HG03175 (cell line): ENCODE measurements around the gene CCDC51.
"Not testable (repeated sequence)": the region's sequence is repeated elsewhere in the genome, so short reads cannot be mapped to it uniquely, and the experiment has no call there.

Source experiments
- ATAC-seq: cut with Tn5 transposase; IDR thresholded peaks from one replicate; pipeline ENCODE4 v1.9.1; 2021; ENCODE audit warnings: mild to moderate bottlenecking, moderate library complexity; ENCODE audit not compliant: unreplicated experiment

The CCDC51 gene

GRCh38 chr3:48466386-48467109 is 26.6 kb upstream of the CCDC51 start:
- ATAC-seq, result peak; percentile 23

- ATAC-seq, result peak; percentile 87
Observed at GRCh38 chr3:48465531-48466378, 25.8 kb upstream of the CCDC51 start.

GRCh38 chr3:48465237-48465530 is 25.3 kb upstream of the CCDC51 start:
- ATAC-seq, result no peak

GRCh38 chr3:48464713-48465221 is 24.8 kb upstream of the CCDC51 start:
- no peak for ATAC-seq

- no peak for ATAC-seq
Observed at GRCh38 chr3:48463703-48464102, 23.8 kb upstream of the CCDC51 start.

GRCh38 chr3:48461767-48462166 is 21.8 kb upstream of the CCDC51 start:
- not testable (repeated sequence) for ATAC-seq

GRCh38 chr3:48460517-48460902 is 20.6 kb upstream of the CCDC51 start:
- no peak for ATAC-seq

GRCh38 chr3:48459773-48460516 is 20.0 kb upstream of the CCDC51 start:
- ATAC-seq, result no peak

GRCh38 chr3:48459331-48459730 is 19.4 kb upstream of the CCDC51 start:
- no peak for ATAC-seq

GRCh38 chr3:48456456-48456855 is 16.5 kb upstream of the CCDC51 start:
- no peak for ATAC-seq

- no peak for ATAC-seq
Observed at GRCh38 chr3:48451270-48451669, 11.4 kb upstream of the CCDC51 start.

- ATAC-seq, result peak; percentile 94
Observed at GRCh38 chr3:48446425-48447193, 6.7 kb upstream of the CCDC51 start, which contains the start of gene ATRIP. Gene ATRIP (plus strand): TSS chr3:48446737. CDS start chr3:48446846, 109 bp downstream.

- ATAC-seq, result no peak
Observed at GRCh38 chr3:48446043-48446424, 6.1 kb upstream of the CCDC51 start.

GRCh38 chr3:48445277-48445882 is 5.5 kb upstream of the CCDC51 start:
- no peak for ATAC-seq

GRCh38 chr3:48441940-48442339 is 2.0 kb upstream of the CCDC51 start:
- no peak for ATAC-seq

GRCh38 chr3:48440590-48440958 is 655 bp upstream of the CCDC51 start:
- no peak for ATAC-seq

GRCh38 chr3:48437812-48438211 is 2.1 kb downstream of the CCDC51 start:
- no peak for ATAC-seq

GRCh38 chr3:48436855-48437254 is 3.1 kb downstream of the CCDC51 start:
- no peak for ATAC-seq

GRCh38 chr3:48436477-48436787 is 3.5 kb downstream of the CCDC51 start:
- ATAC-seq, result no peak

- ATAC-seq, result no peak
Observed at GRCh38 chr3:48435774-48436476, 4.0 kb downstream of the CCDC51 start.
